ENCODE results near the gene CACNA1E. TPM values are rescaled to one million over a fixed set of nuclear protein-coding genes. Genes with fewer than 3 reads are reported as not detected.

Gene CACNA1E
- total RNA-seq, 2 experiments from 2014 or later: not detected

DNA sequence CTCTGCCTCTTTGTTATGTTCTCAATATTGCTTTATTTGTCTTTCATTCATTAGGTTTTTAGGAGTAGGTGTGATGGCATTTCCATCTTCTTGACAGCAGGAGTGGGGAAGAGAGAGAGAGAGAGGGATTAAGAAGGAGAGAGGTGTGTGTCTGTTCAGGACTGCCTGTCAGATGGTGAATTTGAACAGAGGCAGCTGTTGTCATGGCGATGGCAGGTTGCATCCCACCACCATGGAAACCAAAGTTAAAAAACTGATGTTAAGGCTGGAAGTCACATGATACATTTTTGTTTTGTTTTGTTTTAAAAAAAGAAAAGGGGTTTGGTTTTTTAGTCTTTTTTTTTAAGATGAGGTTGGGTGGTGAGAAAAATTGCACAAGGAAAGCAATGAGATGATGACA, 18.3 kb downstream of the CACNA1E start:
- H3K9me3 ChIP-seq (ENCODE audit: low read length): no peaks in the 10 kb centered on the region
- POLR2A ChIA-PET: no interaction called here
- H3K4me1 ChIP-seq (ENCODE audit: insufficient read depth, low read length, poor library complexity, severe bottlenecking): peaks cover 8% of the 10 kb centered on the region
- CTCF ChIA-PET (ENCODE audit: unreplicated experiment): interaction anchor here (0.6 kb wide), 1 partner anchor 25 kb away, joined by 3 read pairs; no protein-coding TSS in a partner anchor
- no peak overlapping the region for H3K4me2 ChIP-seq (ENCODE audit: low read length)
- no peak overlapping the region for H3K27ac ChIP-seq (ENCODE audit: low read depth, low read length, poor library complexity, severe bottlenecking)
- no peaks in the 10 kb centered on the region for H3K79me2 ChIP-seq (ENCODE audit: insufficient read depth, low read depth, low read length)
- no peaks in the 10 kb centered on the region for H4K20me1 ChIP-seq (ENCODE audit: insufficient read depth, low read length)
- no peaks in the 10 kb centered on the region for H3K9me2 ChIP-seq (ENCODE audit: insufficient read depth, low read length)
- BruUV-seq (replicated peaks): no TSS peak
- no peak for DNase-seq (ENCODE audit: low spot score)
- H3K36me3 ChIP-seq (ENCODE audit: insufficient read depth, low read length): no peaks in the 10 kb centered on the region
- TF ChIP-seq EZH2phosphoT487 (IDR thresholded peaks at IDR 0.05; ENCODE audit: borderline replicate concordance, low read depth, low read length): no peak
- no peak for TF ChIP-seq CTCF (conservative IDR thresholded peaks at IDR 0.05; ENCODE audit: low read length)
- intact Hi-C loops (cut with micrococcal nuclease; ENCODE audit: unreplicated experiment): no loop called here
- no peak overlapping the region for H3K4me3 ChIP-seq (ENCODE audit: low read depth, low read length, poor library complexity, severe bottlenecking)
- no peak overlapping the region for H2AFZ ChIP-seq (ENCODE audit: low read length)

GRCh38 chr1:181503171-181503810, 20.0 kb downstream of the CACNA1E start:
- no peak overlapping the region for H2AFZ ChIP-seq (ENCODE audit: low read length)
- H4K20me1 ChIP-seq (ENCODE audit: insufficient read depth, low read length): no peaks in the 10 kb centered on the region
- no peaks in the 10 kb centered on the region for H3K36me3 ChIP-seq (ENCODE audit: insufficient read depth, low read length)
- H3K9me3 ChIP-seq (ENCODE audit: low read length): no peaks in the 10 kb centered on the region
- ChIA-PET POLR2A (no interaction called here), CTCF (ENCODE audit: unreplicated experiment) (interaction anchor here (0.7 kb wide), 1 partner anchor 194 kb away, joined by 3 read pairs; no protein-coding TSS in a partner anchor)
- no TSS peak for BruUV-seq (replicated peaks)
- no peaks in the 10 kb centered on the region for H3K9me2 ChIP-seq (ENCODE audit: insufficient read depth, low read length)
- no peak overlapping the region for H3K4me2 ChIP-seq (ENCODE audit: low read length)
- H3K4me1 ChIP-seq (ENCODE audit: insufficient read depth, low read length, poor library complexity, severe bottlenecking): peaks cover 8% of the 10 kb centered on the region
- no peak overlapping the region for H3K4me3 ChIP-seq (ENCODE audit: low read depth, low read length, poor library complexity, severe bottlenecking)
- intact Hi-C loops (cut with micrococcal nuclease; ENCODE audit: unreplicated experiment): no loop called here
- H3K27ac ChIP-seq (ENCODE audit: low read depth, low read length, poor library complexity, severe bottlenecking): no peak overlapping the region
- DNase-seq (ENCODE audit: low spot score): no peak
- no peaks in the 10 kb centered on the region for H3K79me2 ChIP-seq (ENCODE audit: insufficient read depth, low read depth, low read length)
- no peak for TF ChIP-seq CTCF (conservative IDR thresholded peaks at IDR 0.05; ENCODE audit: low read length)

GRCh38 chr1:181504399-181504842, 21.1 kb downstream of the CACNA1E start:
- Histone ChIP-seq H3K27ac (ENCODE audit: low read depth, low read length, poor library complexity, severe bottlenecking) (no peak overlapping the region), H3K4me2 (ENCODE audit: low read length) (no peak overlapping the region)

More at GRCh38 chr1:181504399-181504842, 21.1 kb downstream of the CACNA1E start:
- no peaks in the 10 kb centered on the region for H3K9me3 ChIP-seq (ENCODE audit: low read length)
- ChIA-PET CTCF (ENCODE audit: unreplicated experiment) (interaction anchor here (0.5 to 0.7 kb wide), 2 partner anchors 195 to 373 kb away, joined by 3 read pairs; no protein-coding TSS in a partner anchor), POLR2A (no interaction called here)
- H3K4me1 ChIP-seq (ENCODE audit: insufficient read depth, low read length, poor library complexity, severe bottlenecking): peaks cover 8% of the 10 kb centered on the region
- peak; percentile 65 for DNase-seq (ENCODE audit: low spot score)
- H3K4me3 ChIP-seq (ENCODE audit: low read depth, low read length, poor library complexity, severe bottlenecking): no peak overlapping the region
- peak overlapping the region; percentile 52 for H2AFZ ChIP-seq (ENCODE audit: low read length)
- no peaks in the 10 kb centered on the region for H3K36me3 ChIP-seq (ENCODE audit: insufficient read depth, low read length)
- TF ChIP-seq CTCF (conservative IDR thresholded peaks at IDR 0.05; ENCODE audit: low read length): peak; percentile 76
- TF ChIP-seq EZH2phosphoT487 (IDR thresholded peaks at IDR 0.05; ENCODE audit: borderline replicate concordance, low read depth, low read length): no peak
- intact Hi-C loops (cut with micrococcal nuclease; ENCODE audit: unreplicated experiment): loop anchor here (1.0 kb wide), 1 partner anchor 25 kb away; no protein-coding TSS in a partner anchor
- no peaks in the 10 kb centered on the region for H3K79me2 ChIP-seq (ENCODE audit: insufficient read depth, low read depth, low read length)
- H3K9me2 ChIP-seq (ENCODE audit: insufficient read depth, low read length): no peaks in the 10 kb centered on the region
- H4K20me1 ChIP-seq (ENCODE audit: insufficient read depth, low read length): no peaks in the 10 kb centered on the region
- BruUV-seq (replicated peaks): no TSS peak

Data from OCI-LY7 (cell line).